ENCODE measurements around the gene MAP3K4.

Gene MAP3K4

GRCh38 chr6:161150136-161150535, 158.6 kb downstream of the MAP3K4 start:
- TF ChIP-seq ZNF274 (IDR thresholded peaks at IDR 0.05; ENCODE audit: low read depth, low read length), result no peak
- H3K4me3 ChIP-seq (ENCODE audit: low read length), result no peak overlapping the region

GRCh38 chr6:161150566-161150965, 159.0 kb downstream of the MAP3K4 start:
- no peak overlapping the region for H3K4me3 ChIP-seq (ENCODE audit: low read length)
- no peak for TF ChIP-seq ZNF274 (IDR thresholded peaks at IDR 0.05; ENCODE audit: low read depth, low read length)

- no peak for TF ChIP-seq ZNF274 (IDR thresholded peaks at IDR 0.05; ENCODE audit: low read depth, low read length)
- no peak overlapping the region for H3K4me3 ChIP-seq (ENCODE audit: low read length)
These were observed 159.6 kb downstream of the MAP3K4 start for GRCh38 chr6:161151059-161151645.

DNA sequence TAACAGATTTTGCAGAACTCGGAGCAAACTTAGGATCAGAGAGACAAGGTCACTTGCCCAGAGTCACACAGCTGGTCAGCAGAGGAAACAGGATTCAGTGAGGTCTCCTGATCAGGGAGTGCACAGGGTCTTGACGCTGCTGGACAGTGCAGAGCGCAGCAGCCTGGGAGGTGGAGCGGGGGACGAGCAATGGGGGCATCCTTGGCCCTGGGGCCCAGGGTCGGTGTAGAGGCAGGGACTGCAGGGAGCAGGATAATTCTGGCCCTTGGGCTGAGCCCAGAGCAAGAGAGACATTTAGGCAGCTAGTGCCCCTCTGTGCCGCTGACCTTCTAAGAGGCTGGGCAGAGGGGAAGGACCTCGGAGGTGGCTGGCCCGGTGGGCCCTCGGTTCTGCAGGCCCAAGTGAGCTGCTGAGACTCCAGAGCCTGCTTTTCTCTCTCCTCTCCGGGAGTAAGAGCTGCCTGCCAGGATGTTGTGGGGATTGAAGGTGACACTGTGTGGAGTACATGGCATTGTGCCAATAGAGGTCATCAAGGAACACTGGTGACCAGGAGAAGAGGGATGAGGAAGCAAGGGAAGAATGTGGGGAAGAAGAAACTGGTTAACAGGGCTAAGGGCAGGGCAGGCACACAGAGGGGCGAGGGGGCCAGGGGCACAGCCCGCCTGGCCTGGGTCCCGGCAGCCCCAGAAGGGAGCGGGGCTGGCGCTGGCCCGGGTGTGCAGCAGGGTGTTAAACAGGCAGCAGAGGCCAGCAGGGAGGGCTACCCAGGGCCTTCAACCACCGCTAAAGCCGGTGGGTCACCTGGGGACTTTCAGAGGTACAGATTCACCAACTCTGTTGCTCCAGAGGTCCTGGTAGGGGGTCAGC, 160.3 kb downstream of the MAP3K4 start:
- no peak overlapping the region for H3K4me3 ChIP-seq (ENCODE audit: low read length)
- no peak for TF ChIP-seq ZNF274 (IDR thresholded peaks at IDR 0.05; ENCODE audit: low read depth, low read length)

DNA sequence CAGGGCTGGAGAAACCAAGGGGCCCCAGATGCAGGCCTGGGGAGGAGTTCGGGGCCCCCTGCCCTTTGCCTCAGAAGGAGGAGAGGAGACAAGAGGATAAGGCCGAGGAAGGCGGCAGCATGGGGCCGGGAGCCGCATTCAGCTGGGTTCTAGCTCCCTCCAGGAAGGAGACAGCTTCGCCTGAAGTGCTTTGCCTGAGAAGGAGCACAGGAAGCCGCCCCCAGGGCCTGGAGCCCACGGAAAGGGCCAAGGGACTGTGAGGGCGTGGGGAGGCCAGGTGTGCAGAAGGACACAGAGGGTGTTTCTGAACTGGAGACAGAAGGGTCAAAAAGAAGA, 160.9 kb downstream of the MAP3K4 start:
- no peak for TF ChIP-seq ZNF274 (IDR thresholded peaks at IDR 0.05; ENCODE audit: low read depth, low read length)

GRCh38 chr6:161152907-161153662, 161.5 kb downstream of the MAP3K4 start:
- no peak for TF ChIP-seq ZNF274 (IDR thresholded peaks at IDR 0.05; ENCODE audit: low read depth, low read length)
- no peak overlapping the region for H3K4me3 ChIP-seq (ENCODE audit: low read length)

More for the DNA sequence above, 160.9 kb downstream of the MAP3K4 start:
- H3K4me3 ChIP-seq (ENCODE audit: low read length), result no peak overlapping the region

GRCh38 chr6:161153725-161154124, 162.2 kb downstream of the MAP3K4 start:
- H3K4me3 ChIP-seq (ENCODE audit: low read length), result no peak overlapping the region
- TF ChIP-seq ZNF274 (IDR thresholded peaks at IDR 0.05; ENCODE audit: low read depth, low read length), result no peak

- TF ChIP-seq ZNF274 (IDR thresholded peaks at IDR 0.05; ENCODE audit: low read depth, low read length), result no peak
- H3K4me3 ChIP-seq (ENCODE audit: low read length), result no peak overlapping the region
These were observed 163.3 kb downstream of the MAP3K4 start for GRCh38 chr6:161154796-161155335.

DNA sequence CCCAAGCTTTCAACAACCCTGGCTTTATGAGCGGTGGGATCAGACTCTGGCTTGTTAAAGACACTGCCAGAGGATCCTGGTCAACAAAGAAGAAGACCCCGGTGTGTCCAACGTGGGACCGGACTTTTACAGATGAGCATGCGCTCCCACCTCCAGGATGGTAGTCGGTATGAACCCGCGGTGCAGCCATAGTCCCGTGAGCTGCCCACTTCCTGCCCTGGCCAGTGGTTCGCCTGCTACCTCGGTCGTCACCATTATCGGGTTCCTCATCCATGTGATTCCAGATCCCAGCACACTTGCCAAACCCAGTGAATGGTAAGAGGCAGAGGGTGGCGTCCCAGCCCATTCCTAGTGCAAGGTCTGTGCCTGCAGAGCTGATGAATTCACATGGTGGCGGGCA, 169.6 kb downstream of the MAP3K4 start:
- H3K4me3 ChIP-seq (ENCODE audit: low read length), result no peak overlapping the region
- TF ChIP-seq ZNF274 (IDR thresholded peaks at IDR 0.05; ENCODE audit: low read depth, low read length), result no peak

GRCh38 chr6:161161889-161162624, 170.5 kb downstream of the MAP3K4 start:
- no peak for TF ChIP-seq ZNF274 (IDR thresholded peaks at IDR 0.05; ENCODE audit: low read depth, low read length)
- no peak overlapping the region for H3K4me3 ChIP-seq (ENCODE audit: low read length)

- no peak for TF ChIP-seq ZNF274 (IDR thresholded peaks at IDR 0.05; ENCODE audit: low read depth, low read length)
- H3K4me3 ChIP-seq (ENCODE audit: low read length), result no peak overlapping the region
These were observed 171.2 kb downstream of the MAP3K4 start for GRCh38 chr6:161162722-161163121.

DNA sequence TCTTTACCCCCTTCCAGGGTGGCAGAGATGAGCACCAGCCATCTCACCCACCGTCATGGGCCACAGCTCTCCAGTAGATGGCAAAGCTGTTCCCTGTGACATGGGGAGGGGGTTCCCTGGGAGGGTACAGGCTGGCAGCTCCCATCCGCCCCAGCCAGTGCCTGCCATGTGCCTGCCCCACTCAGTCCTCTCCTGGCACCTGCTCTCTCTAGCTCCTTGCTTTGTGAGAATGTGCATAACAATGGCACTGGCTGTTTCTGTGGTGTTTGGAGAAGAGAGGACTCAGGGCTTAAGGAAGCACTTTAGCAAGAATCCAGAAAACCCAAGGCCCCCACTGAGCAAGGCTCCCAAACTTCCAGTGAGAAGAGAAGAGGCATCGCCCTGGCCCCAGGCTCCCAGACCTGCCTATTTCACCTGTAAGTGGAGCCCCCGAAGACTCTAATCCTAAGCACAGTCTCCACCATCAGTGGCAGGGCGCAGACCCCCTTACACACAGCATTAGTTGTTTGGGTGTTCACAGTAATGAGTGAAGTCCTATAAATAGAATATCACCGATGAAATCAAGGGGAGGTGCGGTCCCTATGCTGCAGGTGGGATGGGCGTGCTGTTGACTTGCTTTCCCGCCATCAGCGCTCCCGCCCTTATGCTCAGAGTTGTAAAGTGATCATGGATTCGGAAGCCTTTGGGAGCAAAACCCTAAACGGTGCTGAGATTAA, 172.1 kb downstream of the MAP3K4 start:
- H3K4me3 ChIP-seq (ENCODE audit: low read length), result no peak overlapping the region
- TF ChIP-seq ZNF274 (IDR thresholded peaks at IDR 0.05; ENCODE audit: low read depth, low read length), result no peak

DNA sequence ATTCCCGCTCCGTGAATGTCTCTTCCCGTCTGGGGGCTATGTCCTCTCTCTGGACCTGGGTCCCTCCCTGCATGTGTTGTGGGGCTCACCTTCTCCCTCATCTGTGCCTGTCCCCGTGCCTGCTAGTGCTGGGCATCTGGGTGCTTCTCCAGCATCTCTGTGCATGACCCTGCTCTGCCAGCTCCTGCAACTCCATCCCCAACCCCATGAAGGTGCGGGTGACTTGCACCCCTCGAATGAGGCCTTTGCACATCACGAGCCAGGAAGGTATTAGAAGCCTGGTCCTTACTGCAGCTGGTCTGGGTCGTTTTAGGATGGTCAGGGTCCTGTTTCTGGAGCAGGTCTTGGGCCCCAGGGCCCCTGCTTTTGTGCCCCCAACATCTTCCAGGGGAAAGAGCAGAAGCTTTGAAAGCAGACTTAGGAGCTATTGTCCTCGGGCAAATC, 172.6 kb downstream of the MAP3K4 start:
- no peak for TF ChIP-seq ZNF274 (IDR thresholded peaks at IDR 0.05; ENCODE audit: low read depth, low read length)
- no peak overlapping the region for H3K4me3 ChIP-seq (ENCODE audit: low read length)

All from GM08714 (cell line).